ENCODE data around the gene KCNK18. TPM values are rescaled to one million over a fixed set of nuclear protein-coding genes. Genes with fewer than 3 reads are reported as not detected.

KCNK18 gene
- total and polyA plus RNA-seq, 2 of the 8 experiments (the other 6 are each of a cell fraction or from before 2014, with no cell fraction given), result not detected

DNA sequence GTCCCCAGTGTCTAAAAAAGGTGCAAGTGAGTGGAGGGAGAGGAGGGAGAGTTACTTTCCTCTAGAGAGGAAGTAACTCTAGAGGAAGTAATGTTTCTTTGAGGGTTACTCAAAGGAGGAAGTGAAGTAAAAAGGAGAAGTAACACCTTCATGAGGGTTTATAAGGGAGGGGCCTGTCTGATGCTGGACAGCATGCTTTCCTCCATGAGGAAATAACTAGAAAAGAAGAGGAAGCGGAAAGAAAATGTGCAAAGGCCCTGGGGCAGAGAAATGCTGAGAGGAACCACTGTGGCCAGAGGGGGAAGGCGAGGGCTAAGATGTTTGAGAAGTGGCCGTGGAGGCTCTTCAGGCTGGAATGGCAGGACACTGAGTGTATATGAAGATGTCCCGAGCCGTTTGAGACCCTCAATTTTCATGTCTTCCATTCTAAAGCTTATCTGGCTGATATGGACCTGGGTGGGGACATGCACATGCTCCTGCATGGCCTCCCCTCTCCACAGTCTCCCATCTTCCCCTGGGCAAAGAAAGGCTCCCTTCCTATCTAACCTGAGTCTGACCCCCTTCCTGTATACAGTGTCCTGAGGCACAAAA lies 40.2 kb downstream of the KCNK18 start (continued):
- TF ChIP-seq, protein P1, sequence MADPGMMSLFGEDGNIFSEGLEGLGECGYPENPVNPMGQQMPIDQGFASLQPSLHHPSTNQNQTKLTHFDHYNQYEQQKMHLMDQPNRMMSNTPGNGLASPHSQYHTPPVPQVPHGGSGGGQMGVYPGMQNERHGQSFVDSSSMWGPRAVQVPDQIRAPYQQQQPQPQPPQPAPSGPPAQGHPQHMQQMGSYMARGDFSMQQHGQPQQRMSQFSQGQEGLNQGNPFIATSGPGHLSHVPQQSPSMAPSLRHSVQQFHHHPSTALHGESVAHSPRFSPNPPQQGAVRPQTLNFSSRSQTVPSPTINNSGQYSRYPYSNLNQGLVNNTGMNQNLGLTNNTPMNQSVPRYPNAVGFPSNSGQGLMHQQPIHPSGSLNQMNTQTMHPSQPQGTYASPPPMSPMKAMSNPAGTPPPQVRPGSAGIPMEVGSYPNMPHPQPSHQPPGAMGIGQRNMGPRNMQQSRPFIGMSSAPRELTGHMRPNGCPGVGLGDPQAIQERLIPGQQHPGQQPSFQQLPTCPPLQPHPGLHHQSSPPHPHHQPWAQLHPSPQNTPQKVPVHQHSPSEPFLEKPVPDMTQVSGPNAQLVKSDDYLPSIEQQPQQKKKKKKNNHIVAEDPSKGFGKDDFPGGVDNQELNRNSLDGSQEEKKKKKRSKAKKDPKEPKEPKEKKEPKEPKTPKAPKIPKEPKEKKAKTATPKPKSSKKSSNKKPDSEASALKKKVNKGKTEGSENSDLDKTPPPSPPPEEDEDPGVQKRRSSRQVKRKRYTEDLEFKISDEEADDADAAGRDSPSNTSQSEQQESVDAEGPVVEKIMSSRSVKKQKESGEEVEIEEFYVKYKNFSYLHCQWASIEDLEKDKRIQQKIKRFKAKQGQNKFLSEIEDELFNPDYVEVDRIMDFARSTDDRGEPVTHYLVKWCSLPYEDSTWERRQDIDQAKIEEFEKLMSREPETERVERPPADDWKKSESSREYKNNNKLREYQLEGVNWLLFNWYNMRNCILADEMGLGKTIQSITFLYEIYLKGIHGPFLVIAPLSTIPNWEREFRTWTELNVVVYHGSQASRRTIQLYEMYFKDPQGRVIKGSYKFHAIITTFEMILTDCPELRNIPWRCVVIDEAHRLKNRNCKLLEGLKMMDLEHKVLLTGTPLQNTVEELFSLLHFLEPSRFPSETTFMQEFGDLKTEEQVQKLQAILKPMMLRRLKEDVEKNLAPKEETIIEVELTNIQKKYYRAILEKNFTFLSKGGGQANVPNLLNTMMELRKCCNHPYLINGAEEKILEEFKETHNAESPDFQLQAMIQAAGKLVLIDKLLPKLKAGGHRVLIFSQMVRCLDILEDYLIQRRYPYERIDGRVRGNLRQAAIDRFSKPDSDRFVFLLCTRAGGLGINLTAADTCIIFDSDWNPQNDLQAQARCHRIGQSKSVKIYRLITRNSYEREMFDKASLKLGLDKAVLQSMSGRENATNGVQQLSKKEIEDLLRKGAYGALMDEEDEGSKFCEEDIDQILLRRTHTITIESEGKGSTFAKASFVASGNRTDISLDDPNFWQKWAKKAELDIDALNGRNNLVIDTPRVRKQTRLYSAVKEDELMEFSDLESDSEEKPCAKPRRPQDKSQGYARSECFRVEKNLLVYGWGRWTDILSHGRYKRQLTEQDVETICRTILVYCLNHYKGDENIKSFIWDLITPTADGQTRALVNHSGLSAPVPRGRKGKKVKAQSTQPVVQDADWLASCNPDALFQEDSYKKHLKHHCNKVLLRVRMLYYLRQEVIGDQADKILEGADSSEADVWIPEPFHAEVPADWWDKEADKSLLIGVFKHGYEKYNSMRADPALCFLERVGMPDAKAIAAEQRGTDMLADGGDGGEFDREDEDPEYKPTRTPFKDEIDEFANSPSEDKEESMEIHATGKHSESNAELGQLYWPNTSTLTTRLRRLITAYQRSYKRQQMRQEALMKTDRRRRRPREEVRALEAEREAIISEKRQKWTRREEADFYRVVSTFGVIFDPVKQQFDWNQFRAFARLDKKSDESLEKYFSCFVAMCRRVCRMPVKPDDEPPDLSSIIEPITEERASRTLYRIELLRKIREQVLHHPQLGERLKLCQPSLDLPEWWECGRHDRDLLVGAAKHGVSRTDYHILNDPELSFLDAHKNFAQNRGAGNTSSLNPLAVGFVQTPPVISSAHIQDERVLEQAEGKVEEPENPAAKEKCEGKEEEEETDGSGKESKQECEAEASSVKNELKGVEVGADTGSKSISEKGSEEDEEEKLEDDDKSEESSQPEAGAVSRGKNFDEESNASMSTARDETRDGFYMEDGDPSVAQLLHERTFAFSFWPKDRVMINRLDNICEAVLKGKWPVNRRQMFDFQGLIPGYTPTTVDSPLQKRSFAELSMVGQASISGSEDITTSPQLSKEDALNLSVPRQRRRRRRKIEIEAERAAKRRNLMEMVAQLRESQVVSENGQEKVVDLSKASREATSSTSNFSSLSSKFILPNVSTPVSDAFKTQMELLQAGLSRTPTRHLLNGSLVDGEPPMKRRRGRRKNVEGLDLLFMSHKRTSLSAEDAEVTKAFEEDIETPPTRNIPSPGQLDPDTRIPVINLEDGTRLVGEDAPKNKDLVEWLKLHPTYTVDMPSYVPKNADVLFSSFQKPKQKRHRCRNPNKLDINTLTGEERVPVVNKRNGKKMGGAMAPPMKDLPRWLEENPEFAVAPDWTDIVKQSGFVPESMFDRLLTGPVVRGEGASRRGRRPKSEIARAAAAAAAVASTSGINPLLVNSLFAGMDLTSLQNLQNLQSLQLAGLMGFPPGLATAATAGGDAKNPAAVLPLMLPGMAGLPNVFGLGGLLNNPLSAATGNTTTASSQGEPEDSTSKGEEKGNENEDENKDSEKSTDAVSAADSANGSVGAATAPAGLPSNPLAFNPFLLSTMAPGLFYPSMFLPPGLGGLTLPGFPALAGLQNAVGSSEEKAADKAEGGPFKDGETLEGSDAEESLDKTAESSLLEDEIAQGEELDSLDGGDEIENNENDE (IDR thresholded peaks at IDR 0.05; ENCODE audit: insufficient replicate concordance, low read length), result no peak
- no peak for TF ChIP-seq SP4 (IDR thresholded peaks at IDR 0.05; ENCODE audit: low read length)
- TF ChIP-seq HDAC6 (IDR thresholded peaks at IDR 0.05; ENCODE audit: low read depth, low read length), result no peak
- no peak for TF ChIP-seq BCL11A (IDR thresholded peaks at IDR 0.05; ENCODE audit: low read depth in 2 of 2, low read length in 2 of 2)

Measured in H1 (cell line).